HG03045 (cell line): ENCODE measurements around the gene NPR2.

Experiments
- ATAC-seq: cut with Tn5 transposase; IDR thresholded peaks from one replicate; pipeline ENCODE4 v1.9.1; 2021; ENCODE audit warnings: mild to moderate bottlenecking, moderate library complexity; ENCODE audit not compliant: unreplicated experiment

NPR2 gene

DNA sequence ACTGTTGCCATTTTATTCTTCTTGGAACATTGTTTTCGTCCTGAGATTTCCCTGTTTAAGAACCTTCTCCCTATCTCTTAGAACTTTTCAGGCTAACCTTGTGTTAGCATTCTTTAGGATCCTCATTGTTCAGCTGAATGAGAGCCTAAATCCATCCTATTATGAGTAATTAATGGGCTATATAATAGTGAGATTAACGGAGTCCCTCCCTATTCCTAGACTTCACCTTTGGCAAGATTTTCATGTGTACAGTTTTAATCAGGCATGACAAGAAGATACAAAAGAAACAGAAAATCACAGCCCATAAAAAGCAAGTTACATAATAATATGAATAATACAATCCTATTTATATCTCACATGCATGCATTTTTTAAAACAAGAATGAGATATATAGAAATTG, 28.2 kb upstream of the NPR2 start:
- ATAC-seq: no peak

- no peak for ATAC-seq
These were observed 27.6 kb upstream of the NPR2 start for GRCh38 chr9:35763803-35764202.

GRCh38 chr9:35766997-35767396, 24.4 kb upstream of the NPR2 start:
- no peak for ATAC-seq

DNA sequence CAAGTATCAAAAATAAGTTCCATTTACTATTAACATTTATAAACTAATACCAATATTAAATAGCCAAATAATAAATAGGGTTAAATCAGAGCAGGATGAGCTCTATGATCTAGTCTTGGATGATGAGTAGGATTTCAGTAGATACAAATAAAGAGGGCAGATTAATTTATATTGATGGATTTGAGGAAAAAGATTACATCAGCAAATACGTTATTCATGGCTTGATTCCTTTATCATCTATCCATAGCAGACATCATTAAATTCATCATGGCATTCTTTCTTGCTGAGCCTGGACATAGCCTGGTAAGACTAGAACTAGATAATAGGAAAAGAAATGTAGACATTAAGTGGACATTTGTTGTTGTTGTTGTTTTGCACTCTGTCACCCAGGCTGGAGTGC, 23.9 kb upstream of the NPR2 start:
- no peak for ATAC-seq

GRCh38 chr9:35769763-35770162, 21.6 kb upstream of the NPR2 start:
- no peak for ATAC-seq

DNA sequence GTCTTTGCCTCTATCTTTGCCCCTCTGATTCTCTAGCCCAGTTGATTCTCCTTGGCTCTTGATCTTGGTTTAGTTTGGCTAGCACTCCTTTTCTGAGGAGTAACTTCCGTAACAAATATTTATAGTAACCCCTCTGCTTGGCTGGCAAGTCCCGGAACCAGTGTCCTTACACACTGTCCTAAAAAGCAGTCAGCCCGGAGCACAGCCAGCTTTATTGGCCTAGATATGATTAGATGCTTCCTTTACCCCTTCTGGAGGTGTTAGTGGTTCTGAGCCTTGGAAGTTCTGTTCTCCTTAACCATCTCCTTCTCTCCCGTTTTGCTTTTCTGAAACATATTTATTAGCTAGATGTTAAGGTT, 20.3 kb upstream of the NPR2 start:
- no peak for ATAC-seq

- no peak for ATAC-seq
These were observed 19.9 kb upstream of the NPR2 start for GRCh38 chr9:35771534-35771933.

GRCh38 chr9:35771943-35772342, 19.4 kb upstream of the NPR2 start:
- ATAC-seq: no peak

- ATAC-seq: no peak
These were observed 16.3 kb upstream of the NPR2 start for GRCh38 chr9:35774907-35775635.

GRCh38 chr9:35776018-35776417, 15.4 kb upstream of the NPR2 start:
- ATAC-seq: no peak

DNA sequence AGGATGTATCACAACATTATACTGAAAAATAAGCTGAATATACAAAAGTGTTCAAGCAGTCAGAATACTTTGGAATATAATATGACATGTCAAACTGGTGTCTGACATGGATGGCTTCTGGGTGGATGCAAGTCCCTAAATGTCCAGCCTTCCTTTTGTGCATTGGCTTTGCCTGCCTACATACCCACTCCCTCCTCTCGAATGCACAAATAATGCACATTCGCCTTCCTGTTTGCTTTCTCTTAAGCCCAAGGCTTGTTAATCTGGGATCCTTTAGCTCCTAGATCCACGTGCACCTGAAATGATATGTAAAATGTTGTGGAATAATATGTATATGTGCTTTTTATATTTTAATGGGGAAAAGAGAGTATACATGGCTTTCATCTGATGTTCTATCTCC, 12.9 kb upstream of the NPR2 start:
- ATAC-seq: no peak

GRCh38 chr9:35781066-35781465, 10.3 kb upstream of the NPR2 start:
- no peak for ATAC-seq

DNA sequence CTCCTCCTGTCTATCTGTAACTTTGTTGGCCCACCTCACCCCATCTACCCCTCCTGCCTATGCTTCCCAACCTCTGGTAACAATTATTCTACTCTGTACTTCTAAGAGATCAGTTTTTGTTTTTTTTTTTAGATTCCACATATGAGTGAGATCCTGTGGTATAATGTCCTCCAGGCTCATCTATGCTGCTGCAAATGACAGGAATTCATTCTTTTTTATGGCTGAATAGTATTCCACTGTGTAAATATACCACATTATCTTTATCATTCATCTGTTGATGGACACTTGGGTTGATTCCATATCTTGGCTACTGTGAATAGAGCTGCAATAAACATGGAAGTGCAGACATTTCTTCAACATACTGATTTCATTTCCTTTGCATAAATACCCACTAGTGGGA, 8.0 kb upstream of the NPR2 start:
- ATAC-seq: no peak

GRCh38 chr9:35789541-35789940, 1.9 kb upstream of the NPR2 start:
- no peak for ATAC-seq

- no peak for ATAC-seq
These were observed 1.4 kb upstream of the NPR2 start for GRCh38 chr9:35790025-35790384.

- no peak for ATAC-seq
These were observed 750 bp upstream of the NPR2 start for GRCh38 chr9:35790385-35791296.

DNA sequence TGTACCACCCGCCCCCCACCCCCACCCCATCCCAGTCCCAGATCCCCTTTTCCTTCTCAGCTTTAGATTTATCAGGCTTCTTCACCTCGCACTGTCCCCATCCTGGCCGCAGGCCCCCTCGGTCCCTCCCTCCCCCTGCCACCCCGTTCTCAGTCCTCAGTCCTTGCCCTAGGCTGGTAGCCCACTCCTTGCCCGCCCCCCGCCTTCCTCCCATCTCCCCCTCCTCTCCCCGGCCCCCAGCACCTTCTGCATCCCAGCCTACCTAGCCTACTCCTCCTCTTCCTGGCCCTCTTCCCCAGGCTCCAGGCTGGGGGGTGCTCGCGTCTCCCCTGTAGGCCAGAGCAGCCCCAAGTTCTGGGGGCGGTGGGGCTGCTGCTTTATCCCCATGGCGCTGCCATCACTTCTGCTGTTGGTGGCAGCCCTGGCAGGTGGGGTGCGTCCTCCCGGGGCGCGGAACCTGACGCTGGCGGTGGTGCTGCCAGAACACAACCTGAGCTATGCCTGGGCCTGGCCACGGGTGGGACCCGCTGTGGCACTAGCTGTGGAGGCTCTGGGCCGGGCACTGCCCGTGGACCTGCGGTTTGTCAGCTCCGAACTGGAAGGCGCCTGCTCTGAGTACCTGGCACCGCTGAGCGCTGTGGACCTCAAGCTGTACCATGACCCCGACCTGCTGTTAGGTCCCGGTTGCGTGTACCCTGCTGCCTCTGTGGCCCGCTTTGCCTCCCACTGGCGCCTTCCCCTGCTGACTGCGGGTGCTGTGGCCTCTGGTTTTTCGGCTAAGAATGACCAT, 828 bp downstream of the NPR2 start:
- no peak for ATAC-seq

DNA sequence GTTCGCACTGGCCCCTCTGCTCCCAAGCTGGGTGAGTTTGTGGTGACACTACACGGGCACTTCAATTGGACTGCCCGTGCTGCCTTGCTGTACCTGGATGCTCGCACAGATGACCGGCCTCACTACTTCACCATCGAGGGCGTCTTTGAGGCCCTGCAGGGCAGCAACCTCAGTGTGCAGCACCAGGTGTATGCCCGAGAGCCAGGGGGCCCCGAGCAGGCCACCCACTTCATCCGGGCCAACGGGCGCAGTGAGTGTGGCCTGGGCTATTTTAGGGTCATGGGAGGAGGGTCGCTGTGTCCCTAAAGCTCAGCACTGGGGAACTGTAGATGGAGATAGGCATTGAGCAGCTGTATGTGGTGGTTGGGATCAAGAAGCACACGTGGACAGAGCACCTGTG, 1.4 kb downstream of the NPR2 start:
- no peak for ATAC-seq

- no peak for ATAC-seq
These were observed 2.1 kb downstream of the NPR2 start for GRCh38 chr9:35793461-35793860.

- no peak for ATAC-seq
These were observed 4.3 kb downstream of the NPR2 start for GRCh38 chr9:35795695-35796094.

GRCh38 chr9:35797311-35798109, 6.1 kb downstream of the NPR2 start:
- ATAC-seq: no peak
